ENCODE data around the gene LONRF2.

The LONRF2 gene

GRCh38 chr2:100309311-100309710, 13.0 kb downstream of the LONRF2 start:
- H3K79me2 ChIP-seq (ENCODE audit: control insufficient read depth, low read length): no peaks in the 10 kb centered on the region
- no peaks in the 10 kb centered on the region for H4K20me1 ChIP-seq (ENCODE audit: control insufficient read depth, insufficient read depth, low read depth, low read length)
- peaks cover 10% of the 10 kb centered on the region; the same call in 1 of the 2 replicates for H3K27me3 ChIP-seq (ENCODE audit: control insufficient read depth, low read length)
- TF ChIP-seq CTCF (IDR thresholded peaks at IDR 0.05; ENCODE audit: low read depth, low read length, poor library complexity, severe bottlenecking): no peak
- no peak for TF ChIP-seq EZH2phosphoT487 (IDR thresholded peaks at IDR 0.05; ENCODE audit: borderline replicate concordance, low read length)
- H3K27ac ChIP-seq (ENCODE audit: low read depth, low read length): no peak overlapping the region
- H3K4me1 ChIP-seq (ENCODE audit: control insufficient read depth, low read length): no peaks in the 10 kb centered on the region
- H3F3A ChIP-seq (ENCODE audit: control insufficient read depth, insufficient read depth): no peaks in the 10 kb centered on the region
- H3K4me3 ChIP-seq (ENCODE audit: low read length): no peak overlapping the region
- H3K9me3 ChIP-seq (ENCODE audit: control insufficient read depth, insufficient read depth, low read length): no peaks in the 10 kb centered on the region
- H3K9me2 ChIP-seq (replicated peaks; ENCODE audit: control insufficient read depth, low read length): no peaks in the 10 kb centered on the region
- no peak overlapping the region for H3K4me2 ChIP-seq (ENCODE audit: low read length)
- no peaks in the 10 kb centered on the region for H3K36me3 ChIP-seq (ENCODE audit: control insufficient read depth, low read length)

- Histone ChIP-seq H3K4me1 (ENCODE audit: control insufficient read depth, low read length) (no peaks in the 10 kb centered on the region), H3K4me3 (ENCODE audit: low read length) (no peak overlapping the region), H3K27me3 (ENCODE audit: control insufficient read depth, low read length) (peaks cover 20% of the 10 kb centered on the region), H3K9me3 (ENCODE audit: control insufficient read depth, insufficient read depth, low read length) (no peaks in the 10 kb centered on the region), H3K79me2 (ENCODE audit: control insufficient read depth, low read length) (no peaks in the 10 kb centered on the region), H3K27ac (ENCODE audit: low read depth, low read length) (no peak overlapping the region), H3K9me2 (replicated peaks; ENCODE audit: control insufficient read depth, low read length) (no peaks in the 10 kb centered on the region), H4K20me1 (ENCODE audit: control insufficient read depth, insufficient read depth, low read depth, low read length) (no peaks in the 10 kb centered on the region), H3F3A (ENCODE audit: control insufficient read depth, insufficient read depth) (no peaks in the 10 kb centered on the region), H3K36me3 (ENCODE audit: control insufficient read depth, low read length) (no peaks in the 10 kb centered on the region), H3K4me2 (ENCODE audit: low read length) (no peak overlapping the region)
- TF ChIP-seq CTCF (IDR thresholded peaks at IDR 0.05; ENCODE audit: low read depth, low read length, poor library complexity, severe bottlenecking) (no peak), EZH2phosphoT487 (IDR thresholded peaks at IDR 0.05; ENCODE audit: borderline replicate concordance, low read length) (no peak)
Measured at GRCh38 chr2:100303744-100304143, 18.6 kb downstream of the LONRF2 start.

- Histone ChIP-seq H3K4me1 (ENCODE audit: control insufficient read depth, low read length) (no peaks in the 10 kb centered on the region), H3F3A (ENCODE audit: control insufficient read depth, insufficient read depth) (no peaks in the 10 kb centered on the region), H3K36me3 (ENCODE audit: control insufficient read depth, low read length) (no peaks in the 10 kb centered on the region), H3K27ac (ENCODE audit: low read depth, low read length) (no peak overlapping the region), H3K4me2 (ENCODE audit: low read length) (no peak overlapping the region), H3K9me2 (replicated peaks; ENCODE audit: control insufficient read depth, low read length) (no peaks in the 10 kb centered on the region), H3K79me2 (ENCODE audit: control insufficient read depth, low read length) (no peaks in the 10 kb centered on the region), H3K9me3 (ENCODE audit: control insufficient read depth, insufficient read depth, low read length) (no peaks in the 10 kb centered on the region), H3K4me3 (ENCODE audit: low read length) (no peak overlapping the region), H3K27me3 (ENCODE audit: control insufficient read depth, low read length) (peaks cover 23% of the 10 kb centered on the region), H4K20me1 (ENCODE audit: control insufficient read depth, insufficient read depth, low read depth, low read length) (no peaks in the 10 kb centered on the region)
- TF ChIP-seq EZH2phosphoT487 (IDR thresholded peaks at IDR 0.05; ENCODE audit: borderline replicate concordance, low read length) (no peak), CTCF (IDR thresholded peaks at IDR 0.05; ENCODE audit: low read depth, low read length, poor library complexity, severe bottlenecking) (no peak)
Measured at GRCh38 chr2:100302585-100302892, 19.8 kb downstream of the LONRF2 start.

Measured in DOHH2 (cell line).